T-helper 1 cell treated with Interleukin-12 subunit alpha and Interleukin-12 subunit beta and Interleukin-4 antibody, amounts not matched to agents 30 μg/mL and 1 μg/mL, for 36 hours (primary cell): Measurements from ENCODE around the gene RBP7.

Experiments used
- H3K27ac Mint-ChIP-seq: one replicate; pipeline ENCODE4 v1.8.0; 2021; ENCODE audit warnings: mild to moderate bottlenecking, mixed read lengths
- H3K27me3 Mint-ChIP-seq: one replicate; pipeline ENCODE4 v1.8.0; 2021; ENCODE audit warnings: low read depth, mixed read lengths
- H3K36me3 Mint-ChIP-seq: one replicate; pipeline ENCODE4 v1.8.0; 2021; ENCODE audit warnings: low read depth, mixed read lengths
- H3K4me1 Mint-ChIP-seq: one replicate; pipeline ENCODE4 v1.8.0; 2021; ENCODE audit warnings: low read depth, mixed read lengths
- H3K4me3 Mint-ChIP-seq: one replicate; pipeline ENCODE4 v1.8.0; 2021; ENCODE audit warnings: mild to moderate bottlenecking, moderate library complexity, mixed read lengths
- H3K9me3 Mint-ChIP-seq: one replicate; pipeline ENCODE4 v1.8.0; 2021; ENCODE audit warnings: mixed read lengths

The RBP7 gene

GRCh38 chr1:10048601-10049000, 51.6 kb downstream of the RBP7 start:
- Mint-ChIP-seq H3K4me3 (no peak overlapping the region), H3K27me3 (no peaks in the 10 kb centered on the region), H3K9me3 (no peaks in the 10 kb centered on the region), H3K36me3 (peaks cover 11% of the 10 kb centered on the region), H3K27ac (no peak overlapping the region), H3K4me1 (peaks cover 9% of the 10 kb centered on the region)

- H3K27me3 Mint-ChIP-seq, result no peaks in the 10 kb centered on the region
- peaks cover 9% of the 10 kb centered on the region for H3K36me3 Mint-ChIP-seq
- H3K9me3 Mint-ChIP-seq, result no peaks in the 10 kb centered on the region
- no peak overlapping the region for H3K27ac Mint-ChIP-seq
- H3K4me1 Mint-ChIP-seq, result peaks cover 3% of the 10 kb centered on the region
- no peak overlapping the region for H3K4me3 Mint-ChIP-seq
These were observed 53.6 kb downstream of the RBP7 start for GRCh38 chr1:10050611-10051010.

- Mint-ChIP-seq H3K36me3 (peaks cover 9% of the 10 kb centered on the region), H3K9me3 (no peaks in the 10 kb centered on the region), H3K4me1 (peaks cover 2% of the 10 kb centered on the region), H3K4me3 (no peak overlapping the region), H3K27ac (no peak overlapping the region), H3K27me3 (no peaks in the 10 kb centered on the region)
These were observed 54.6 kb downstream of the RBP7 start for GRCh38 chr1:10051656-10052055.

- Mint-ChIP-seq H3K36me3 (peaks cover 6% of the 10 kb centered on the region), H3K27me3 (no peaks in the 10 kb centered on the region), H3K4me3 (no peak overlapping the region), H3K9me3 (no peaks in the 10 kb centered on the region), H3K4me1 (no peaks in the 10 kb centered on the region), H3K27ac (no peak overlapping the region)
These were observed 55.3 kb downstream of the RBP7 start for GRCh38 chr1:10052347-10052746.

GRCh38 chr1:10054465-10054864, 57.4 kb downstream of the RBP7 start:
- Mint-ChIP-seq H3K27ac (no peak overlapping the region), H3K9me3 (no peaks in the 10 kb centered on the region), H3K4me1 (no peaks in the 10 kb centered on the region), H3K4me3 (no peak overlapping the region), H3K36me3 (peaks cover 3% of the 10 kb centered on the region), H3K27me3 (no peaks in the 10 kb centered on the region)

- H3K27ac Mint-ChIP-seq, result no peak overlapping the region
- no peaks in the 10 kb centered on the region for H3K36me3 Mint-ChIP-seq
These were observed 59.6 kb downstream of the RBP7 start for GRCh38 chr1:10056599-10056987.

GRCh38 chr1:10057343-10057742, 60.3 kb downstream of the RBP7 start:
- Mint-ChIP-seq H3K4me3 (no peak overlapping the region), H3K36me3 (no peaks in the 10 kb centered on the region), H3K27me3 (no peaks in the 10 kb centered on the region), H3K4me1 (no peaks in the 10 kb centered on the region), H3K9me3 (no peaks in the 10 kb centered on the region), H3K27ac (no peak overlapping the region)

More at GRCh38 chr1:10056599-10056987, 59.6 kb downstream of the RBP7 start:
- Mint-ChIP-seq H3K4me3 (no peak overlapping the region), H3K4me1 (no peaks in the 10 kb centered on the region), H3K27me3 (no peaks in the 10 kb centered on the region), H3K9me3 (no peaks in the 10 kb centered on the region)

GRCh38 chr1:10057796-10058195, 60.8 kb downstream of the RBP7 start:
- no peak overlapping the region for H3K27ac Mint-ChIP-seq
- H3K4me3 Mint-ChIP-seq, result no peak overlapping the region
- H3K36me3 Mint-ChIP-seq, result no peaks in the 10 kb centered on the region
- no peaks in the 10 kb centered on the region for H3K4me1 Mint-ChIP-seq
- no peaks in the 10 kb centered on the region for H3K27me3 Mint-ChIP-seq
- H3K9me3 Mint-ChIP-seq, result no peaks in the 10 kb centered on the region

GRCh38 chr1:10059342-10059718, 62.3 kb downstream of the RBP7 start:
- Mint-ChIP-seq H3K27ac (no peak overlapping the region), H3K4me1 (peaks cover 6% of the 10 kb centered on the region), H3K9me3 (no peaks in the 10 kb centered on the region), H3K27me3 (no peaks in the 10 kb centered on the region), H3K4me3 (no peak overlapping the region), H3K36me3 (no peaks in the 10 kb centered on the region)

- H3K36me3 Mint-ChIP-seq, result no peaks in the 10 kb centered on the region
- H3K4me3 Mint-ChIP-seq, result no peak overlapping the region
- no peak overlapping the region for H3K27ac Mint-ChIP-seq
- H3K4me1 Mint-ChIP-seq, result peaks cover 6% of the 10 kb centered on the region
- no peaks in the 10 kb centered on the region for H3K27me3 Mint-ChIP-seq
- H3K9me3 Mint-ChIP-seq, result no peaks in the 10 kb centered on the region
These were observed 63.5 kb downstream of the RBP7 start for GRCh38 chr1:10060311-10061100.

GRCh38 chr1:10061276-10061675, 64.2 kb downstream of the RBP7 start:
- H3K4me1 Mint-ChIP-seq, result peaks cover 6% of the 10 kb centered on the region
- H3K27ac Mint-ChIP-seq, result no peak overlapping the region
- no peaks in the 10 kb centered on the region for H3K27me3 Mint-ChIP-seq
- no peaks in the 10 kb centered on the region for H3K9me3 Mint-ChIP-seq
- no peak overlapping the region for H3K4me3 Mint-ChIP-seq
- no peaks in the 10 kb centered on the region for H3K36me3 Mint-ChIP-seq

GRCh38 chr1:10063878-10064277, 66.8 kb downstream of the RBP7 start:
- H3K9me3 Mint-ChIP-seq, result no peaks in the 10 kb centered on the region
- peaks cover 6% of the 10 kb centered on the region for H3K4me1 Mint-ChIP-seq
- no peaks in the 10 kb centered on the region for H3K27me3 Mint-ChIP-seq
- no peak overlapping the region for H3K27ac Mint-ChIP-seq
- H3K4me3 Mint-ChIP-seq, result no peak overlapping the region
- no peaks in the 10 kb centered on the region for H3K36me3 Mint-ChIP-seq

GRCh38 chr1:10064416-10065343, 67.7 kb downstream of the RBP7 start:
- no peak overlapping the region for H3K4me3 Mint-ChIP-seq
- H3K4me1 Mint-ChIP-seq, result peaks cover 6% of the 10 kb centered on the region
- no peaks in the 10 kb centered on the region for H3K9me3 Mint-ChIP-seq
- no peaks in the 10 kb centered on the region for H3K36me3 Mint-ChIP-seq
- no peaks in the 10 kb centered on the region for H3K27me3 Mint-ChIP-seq
- no peak overlapping the region for H3K27ac Mint-ChIP-seq

GRCh38 chr1:10065344-10065685, 68.3 kb downstream of the RBP7 start:
- no peak overlapping the region for H3K27ac Mint-ChIP-seq

More at GRCh38 chr1:10065344-10065685, 68.3 kb downstream of the RBP7 start:
- no peak overlapping the region for H3K4me3 Mint-ChIP-seq
- H3K36me3 Mint-ChIP-seq, result no peaks in the 10 kb centered on the region
- no peaks in the 10 kb centered on the region for H3K9me3 Mint-ChIP-seq
- no peaks in the 10 kb centered on the region for H3K27me3 Mint-ChIP-seq
- peaks cover 6% of the 10 kb centered on the region for H3K4me1 Mint-ChIP-seq
